Endothelial cell of umbilical vein (primary cell): ENCODE data around the gene CTNNA2. TPM values are rescaled to one million over a fixed set of nuclear protein-coding genes. Genes with fewer than 3 reads are reported as not detected.

ENCODE experiments used
- BruUV-seq: library from RNA; stranded (reverse); fragments of 400-500 nt; replicated peaks from 2 replicates; lab custom pipeline; 2021; lab: Mats Ljungman, UMichigan
- CTCF ChIA-PET: fragments of 300-600, 350-600 bp; sonication (Branson Sonifier 250); formaldehyde crosslinking; loops from one replicate; lab custom pipeline; 2021; ENCODE audit warnings: antibody characterized with exemption, inconsistent platforms; lab: Charles Lee
- POLR2A ChIA-PET: fragments of 300-600, 350-600 bp; sonication (Branson Sonifier 250); formaldehyde crosslinking; loops from one replicate; lab custom pipeline; 2021; ENCODE audit warnings: antibody characterized with exemption, inconsistent platforms; lab: Charles Lee
- DNase-seq: peaks from one replicate; pipeline ENCODE4 v3.0.0-alpha.2; 2011; ENCODE audit warnings: low read depth, low spot score
- FAIRE-seq: peaks from 2 replicates; lab custom pipeline; 2011; peaks lifted over from hg19 to GRCh38; lab: Jason Lieb, UNC
- H2AFZ ChIP-seq: 2 replicates; pipeline ENCODE4 v1.6.0; 2012; ENCODE audit warnings: low read depth, low read length, control low read depth, inconsistent platforms
- H3K27ac ChIP-seq: 2 replicates; pipeline ENCODE4 v1.5.1; 2011; ENCODE audit warnings: low read depth, mild to moderate bottlenecking, control low read depth, low read length, moderate library complexity; ENCODE audit not compliant: insufficient read depth
- H3K27me3 ChIP-seq, 2 experiments: 2 replicates each; pipeline versions ENCODE4 v1.6.0 to v1.6.1; 2011; ENCODE audit warnings: low read length in 2 of 2, mixed read lengths in 1 of 2; ENCODE audit not compliant: control insufficient read depth in 2 of 2, insufficient read depth in 2 of 2
- H3K36me3 ChIP-seq, 2 experiments: 2 replicates in 1 of 2; 3 replicates in 1 of 2; pipeline ENCODE4 v1.5.1; 2011; ENCODE audit warnings: low read length in 2 of 2, mild to moderate bottlenecking in 1 of 2, moderate library complexity in 1 of 2; ENCODE audit not compliant: control insufficient read depth in 2 of 2, insufficient read depth in 2 of 2; ENCODE audit errors: extremely low read depth in 1 of 2
- H3K4me1 ChIP-seq: 3 replicates; pipeline ENCODE4 v1.5.1; 2011; ENCODE audit warnings: mild to moderate bottlenecking, low read length; ENCODE audit not compliant: control insufficient read depth, insufficient read depth; ENCODE audit errors: extremely low read depth
- H3K4me2 ChIP-seq: 2 replicates; pipeline ENCODE4 v1.6.1; 2011; ENCODE audit warnings: low read length, control low read depth, mixed read lengths; ENCODE audit not compliant: insufficient read depth
- H3K4me3 ChIP-seq, 3 experiments: fragments of 200-600 bp in 1 of 3; sonication (generic), shearing (Covaris generic) in 1 of 3; replicated peaks in 1 of 3; 2 replicates each; pipeline ENCODE4 v1.5.1; 2011 to 2016; ENCODE audit warnings: control low read depth in 3 of 3, low read length in 3 of 3, mild to moderate bottlenecking in 2 of 3, inconsistent platforms in 1 of 3, low read depth in 1 of 3, moderate library complexity in 1 of 3; ENCODE audit not compliant: insufficient read depth in 1 of 3
- H3K79me2 ChIP-seq: 2 replicates; pipeline ENCODE4 v1.6.0; 2012; ENCODE audit warnings: low read length, inconsistent platforms; ENCODE audit not compliant: control insufficient read depth, insufficient read depth
- H3K9ac ChIP-seq: replicated peaks from 2 replicates; pipeline ENCODE3; 2011; ENCODE audit warnings: low read length, control low read depth; ENCODE audit not compliant: insufficient read depth; ENCODE audit errors: extremely low read depth
- H3K9me1 ChIP-seq: replicated peaks from 3 replicates; pipeline ENCODE4 v1.6.0; 2011; ENCODE audit warnings: mild to moderate bottlenecking, low read length; ENCODE audit not compliant: control insufficient read depth, insufficient read depth; ENCODE audit errors: extremely low read depth
- H3K9me3 ChIP-seq: replicated peaks from 2 replicates; pipeline ENCODE4 v1.5.1; 2012; ENCODE audit warnings: low read length, inconsistent platforms; ENCODE audit not compliant: control insufficient read depth, insufficient read depth
- H4K20me1 ChIP-seq: replicated peaks from 2 replicates; pipeline ENCODE3; 2011; ENCODE audit warnings: mild to moderate bottlenecking, low read length; ENCODE audit not compliant: control insufficient read depth, insufficient read depth; ENCODE audit errors: extremely low read depth
- EZH2 ChIP-seq: IDR thresholded peaks from 2 replicates; pipeline ENCODE4 v1.6.1; 2012; ENCODE audit warnings: borderline replicate concordance, low read depth, mild to moderate bottlenecking, moderate library complexity, low read length, inconsistent platforms; ENCODE audit not compliant: severe bottlenecking
- FOS ChIP-seq: IDR thresholded peaks from 2 replicates; pipeline ENCODE4 v1.6.1; 2011; ENCODE audit warnings: mild to moderate bottlenecking, low read length, moderate library complexity, borderline replicate concordance; ENCODE audit not compliant: insufficient read depth
- GATA2 ChIP-seq: IDR thresholded peaks from 2 replicates; pipeline ENCODE4 v1.7.0; 2011; ENCODE audit warnings: low read depth, mild to moderate bottlenecking, moderate library complexity, mixed read lengths, low read length; ENCODE audit not compliant: insufficient read length, insufficient read depth
- JUN ChIP-seq: IDR thresholded peaks from 2 replicates; pipeline ENCODE4 v1.6.1; 2011; ENCODE audit warnings: borderline replicate concordance, low read depth; ENCODE audit not compliant: insufficient read length, insufficient read depth
- POLR2A ChIP-seq: IDR thresholded peaks from 2 replicates; pipeline ENCODE4 v1.6.1; 2012; ENCODE audit warnings: low read depth, mild to moderate bottlenecking, control low read depth, low read length
- POLR2AphosphoS5 ChIP-seq: IDR thresholded peaks from 2 replicates; pipeline ENCODE4 v1.6.1; 2012; ENCODE audit warnings: low read depth, mild to moderate bottlenecking, control low read depth, low read length, moderate library complexity; ENCODE audit not compliant: insufficient read depth
- dilution Hi-C: fragments of 300-500 bp; cut with MboI; formaldehyde crosslinking; loops from one replicate; pipeline ENCODE4 v1.15.0; 2019; ENCODE audit warnings: low sequenced_read_pairs; ENCODE audit not compliant: extremely low pct_ligation_motif_present
- intact Hi-C: fragments of 100-400 bp; cut with micrococcal nuclease; formaldehyde crosslinking; loops from one replicate; pipeline ENCODE4 v1.10.0; 2022
- polyA plus RNA-seq, 4 experiments: library from polyadenylated mRNA; depleted of rRNA in 3 of 4; stranded (reverse) in 3 of 4; unstranded in 1 of 4; fragments of >200 nt; gene quantifications; 2 replicates each; pipeline versions ENCODE4 v1.2.1 to v1.2.3, GENCODE V29; 2011 to 2012; ENCODE audit warnings: missing spikeins in 1 of 4
- total RNA-seq: library from RNA; stranded (reverse); gene quantifications from 2 replicates; pipeline ENCODE4 v1.2.3, GENCODE V29; 2021
- TF ChIP-seq, protein P1 (sequence below): IDR thresholded peaks from 2 replicates; pipeline ENCODE4 v1.6.1; 2011; ENCODE audit not compliant: insufficient read depth, insufficient read length

CTNNA2 gene
- total and polyA plus RNA-seq, 2 donors (not counting 3 experiments of a cell fraction or from before 2014, with no cell fraction given), result not detected

GRCh38 chr2:79981316-79981715 lies 468.5 kb downstream of the CTNNA2 start:
- BruUV-seq, result no TSS peak
- peaks cover 5% of the 10 kb centered on the region for H3K9me3 ChIP-seq
- no peaks in the 10 kb centered on the region for H3K4me1 ChIP-seq
- no peak overlapping the region for H3K4me2 ChIP-seq
- no peaks in the 10 kb centered on the region for H3K36me3 ChIP-seq
- no peak overlapping the region for H3K9ac ChIP-seq
- no peaks in the 10 kb centered on the region for H3K79me2 ChIP-seq
- CTCF ChIA-PET, result no interaction called here
- H2AFZ ChIP-seq, result no peak overlapping the region
- no peaks in the 10 kb centered on the region for H4K20me1 ChIP-seq
- POLR2A ChIA-PET, result no interaction called here
- no peak overlapping the region for H3K27ac ChIP-seq
- H3K27me3 ChIP-seq, result no peaks in the 10 kb centered on the region
- DNase-seq (no peak), FAIRE-seq (no peak)
- intact Hi-C loops (no loop called here), dilution Hi-C loops (no loop called here)
- H3K4me3 ChIP-seq, result no peak overlapping the region
- TF ChIP-seq EZH2, result no peak
- no peak for TF ChIP-seq POLR2AphosphoS5
- no peak for TF ChIP-seq JUN
- TF ChIP-seq POLR2A, result no peak
- TF ChIP-seq, protein P1, sequence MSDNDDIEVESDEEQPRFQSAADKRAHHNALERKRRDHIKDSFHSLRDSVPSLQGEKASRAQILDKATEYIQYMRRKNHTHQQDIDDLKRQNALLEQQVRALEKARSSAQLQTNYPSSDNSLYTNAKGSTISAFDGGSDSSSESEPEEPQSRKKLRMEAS, result no peak
- no peak for TF ChIP-seq GATA2
- H3K9me1 ChIP-seq, result no peaks in the 10 kb centered on the region

DNA sequence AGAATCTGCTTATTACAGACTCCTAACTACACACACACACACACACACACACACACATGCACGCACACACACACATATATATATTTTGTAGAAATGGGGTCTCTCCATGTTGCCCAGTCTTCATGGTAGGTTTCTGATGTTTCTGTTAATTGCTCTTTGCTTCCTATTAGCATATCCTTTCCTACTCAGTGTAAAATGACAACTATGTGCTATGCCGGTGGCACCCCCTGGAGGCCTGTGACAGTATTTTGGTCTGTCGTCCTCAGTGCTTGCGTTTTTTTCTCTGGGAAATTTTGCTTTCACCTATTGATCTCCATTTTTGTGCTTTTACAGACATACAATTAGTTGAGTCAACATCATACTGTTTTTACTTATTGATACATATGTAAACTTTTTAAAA lies 469.6 kb downstream of the CTNNA2 start:
- H3K79me2 ChIP-seq, result no peaks in the 10 kb centered on the region
- CTCF ChIA-PET, result no interaction called here
- POLR2A ChIA-PET, result no interaction called here
- TF ChIP-seq FOS, result no peak
- TF ChIP-seq EZH2, result no peak
- no peak for TF ChIP-seq GATA2
- TF ChIP-seq POLR2AphosphoS5, result no peak
- TF ChIP-seq POLR2A, result no peak
- TF ChIP-seq JUN, result no peak
- H3K9ac ChIP-seq, result no peak overlapping the region
- dilution Hi-C loops (no loop called here), intact Hi-C loops (no loop called here)
- H3K9me1 ChIP-seq, result no peaks in the 10 kb centered on the region
- H2AFZ ChIP-seq, result no peak overlapping the region
- H3K9me3 ChIP-seq, result peaks cover 7% of the 10 kb centered on the region
- no TSS peak for BruUV-seq
- no peak overlapping the region for H3K4me2 ChIP-seq
- no peak overlapping the region for H3K27ac ChIP-seq
- H3K4me1 ChIP-seq, result no peaks in the 10 kb centered on the region
- no peak overlapping the region for H3K4me3 ChIP-seq
- DNase-seq, result no peak
- no peaks in the 10 kb centered on the region for H3K27me3 ChIP-seq
- FAIRE-seq, result no peak
- H3K36me3 ChIP-seq, result no peaks in the 10 kb centered on the region
- no peaks in the 10 kb centered on the region for H4K20me1 ChIP-seq
